ENCODE measurements around the gene STUM. TPM values are rescaled to one million over a fixed set of nuclear protein-coding genes. Genes with fewer than 3 reads are reported as not detected.
"Not testable (repeated sequence)": the region's sequence is repeated elsewhere in the genome, so short reads cannot be mapped to it uniquely, and the experiment has no call there.

STUM gene
- total RNA-seq, 1 experiment from 2014 or later = not detected

GRCh38 chr1:226581650-226582330 lies 33.2 kb downstream of the STUM start:
- H3K36me3 ChIP-seq = no peaks in the 10 kb centered on the region
- H3K27me3 ChIP-seq = no peaks in the 10 kb centered on the region
- DNase-seq = no peak
- H3K9me3 ChIP-seq = no peaks in the 10 kb centered on the region
- no peak overlapping the region for H3K4me3 ChIP-seq

DNA sequence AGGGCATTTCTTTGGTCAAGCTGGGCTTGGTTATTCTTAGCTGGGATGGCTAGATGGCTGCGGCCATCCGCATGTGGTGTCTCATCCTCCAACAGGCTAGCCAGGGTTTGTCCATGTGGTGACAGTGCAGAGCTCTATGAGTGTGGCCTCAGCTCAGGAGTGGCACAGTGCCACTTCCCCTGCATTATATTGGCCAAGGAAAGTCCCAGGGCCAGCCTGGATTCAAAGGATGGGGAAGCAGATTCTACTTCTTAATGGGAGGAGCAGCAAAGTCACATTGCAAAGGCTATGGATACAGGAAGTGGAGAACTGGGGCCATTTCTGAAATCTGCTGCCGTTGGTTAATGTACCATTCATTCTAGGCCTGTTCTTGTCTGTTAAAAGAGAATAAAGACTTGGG lies 34.4 kb downstream of the STUM start:
- Histone ChIP-seq H3K9me3 (no peaks in the 10 kb centered on the region), H3K36me3 (no peaks in the 10 kb centered on the region), H3K4me3 (no peak overlapping the region), H3K27me3 (no peaks in the 10 kb centered on the region)
- no peak for DNase-seq

DNA sequence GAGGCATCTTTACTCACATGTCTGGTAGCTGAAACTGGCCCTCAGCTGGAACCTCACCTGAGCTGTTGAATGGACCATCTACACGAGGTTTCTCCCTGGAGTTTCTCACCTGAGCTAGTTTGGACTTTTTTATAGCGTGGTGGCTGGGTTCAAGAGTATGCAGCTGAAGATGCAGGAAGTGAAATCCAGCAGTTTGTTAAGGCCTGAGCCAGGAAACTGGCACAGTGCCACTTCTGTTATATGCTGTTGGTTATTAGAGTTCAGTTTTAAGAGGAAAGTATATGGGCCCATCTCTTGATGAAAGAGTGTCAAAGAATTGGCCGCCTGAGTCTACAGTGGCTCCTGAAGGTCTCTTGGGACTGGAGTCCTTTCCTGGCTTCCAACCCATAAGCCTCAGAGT lies 35.6 kb downstream of the STUM start:
- no peak for DNase-seq
- Histone ChIP-seq H3K9me3 (no peaks in the 10 kb centered on the region), H3K36me3 (no peaks in the 10 kb centered on the region), H3K27me3 (no peaks in the 10 kb centered on the region), H3K4me3 (no peak overlapping the region)

- Histone ChIP-seq H3K4me3 (no peak overlapping the region), H3K27me3 (no peaks in the 10 kb centered on the region), H3K36me3 (no peaks in the 10 kb centered on the region), H3K9me3 (no peaks in the 10 kb centered on the region)
- DNase-seq = no peak
Measured at GRCh38 chr1:226586116-226586515, 37.6 kb downstream of the STUM start.

GRCh38 chr1:226586650-226587422 lies 38.3 kb downstream of the STUM start:
- Histone ChIP-seq H3K27me3 (no peaks in the 10 kb centered on the region), H3K4me3 (no peak overlapping the region), H3K9me3 (no peaks in the 10 kb centered on the region), H3K36me3 (no peaks in the 10 kb centered on the region)
- no peak for DNase-seq

- Histone ChIP-seq H3K4me3 (no peak overlapping the region), H3K27me3 (no peaks in the 10 kb centered on the region), H3K9me3 (no peaks in the 10 kb centered on the region), H3K36me3 (no peaks in the 10 kb centered on the region)
- DNase-seq = no peak
Measured at GRCh38 chr1:226588484-226588883, 39.9 kb downstream of the STUM start.

GRCh38 chr1:226589008-226589733 lies 40.6 kb downstream of the STUM start:
- Histone ChIP-seq H3K36me3 (no peaks in the 10 kb centered on the region), H3K4me3 (no peak overlapping the region), H3K9me3 (no peaks in the 10 kb centered on the region), H3K27me3 (no peaks in the 10 kb centered on the region)
- DNase-seq = no peak

- DNase-seq = no peak
- H3K9me3 ChIP-seq = peaks cover 4% of the 10 kb centered on the region; the same call in 1 of the 2 replicates
- no peaks in the 10 kb centered on the region for H3K36me3 ChIP-seq
- H3K4me3 ChIP-seq = no peak overlapping the region
- H3K27me3 ChIP-seq = no peaks in the 10 kb centered on the region
Measured at GRCh38 chr1:226590614-226591013, 42.0 kb downstream of the STUM start.

DNA sequence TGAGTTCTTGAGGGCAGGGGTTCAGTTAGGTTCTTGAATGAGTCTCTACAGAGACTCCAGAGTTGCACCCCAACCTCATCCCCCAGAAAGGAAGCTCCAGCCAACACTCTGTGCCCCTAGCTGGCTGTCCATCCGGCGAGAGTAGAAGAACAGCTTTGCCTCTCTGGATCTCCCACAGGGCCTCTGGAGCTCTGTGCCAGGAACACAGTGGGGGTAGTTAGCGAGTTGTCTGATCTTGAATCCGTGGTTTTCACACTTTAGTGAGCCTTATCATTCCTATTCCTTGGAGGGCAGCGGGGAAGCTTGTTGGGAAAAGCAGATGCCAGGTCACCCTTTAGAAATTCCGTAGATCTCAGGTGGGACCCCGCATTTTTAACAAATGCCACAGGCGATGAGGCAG lies 45.0 kb downstream of the STUM start:
- H3K27me3 ChIP-seq = no peaks in the 10 kb centered on the region
- H3K36me3 ChIP-seq = no peaks in the 10 kb centered on the region
- no peak for DNase-seq
- H3K4me3 ChIP-seq = no peak overlapping the region
- peaks cover 4% of the 10 kb centered on the region; the same call in 1 of the 2 replicates for H3K9me3 ChIP-seq

DNA sequence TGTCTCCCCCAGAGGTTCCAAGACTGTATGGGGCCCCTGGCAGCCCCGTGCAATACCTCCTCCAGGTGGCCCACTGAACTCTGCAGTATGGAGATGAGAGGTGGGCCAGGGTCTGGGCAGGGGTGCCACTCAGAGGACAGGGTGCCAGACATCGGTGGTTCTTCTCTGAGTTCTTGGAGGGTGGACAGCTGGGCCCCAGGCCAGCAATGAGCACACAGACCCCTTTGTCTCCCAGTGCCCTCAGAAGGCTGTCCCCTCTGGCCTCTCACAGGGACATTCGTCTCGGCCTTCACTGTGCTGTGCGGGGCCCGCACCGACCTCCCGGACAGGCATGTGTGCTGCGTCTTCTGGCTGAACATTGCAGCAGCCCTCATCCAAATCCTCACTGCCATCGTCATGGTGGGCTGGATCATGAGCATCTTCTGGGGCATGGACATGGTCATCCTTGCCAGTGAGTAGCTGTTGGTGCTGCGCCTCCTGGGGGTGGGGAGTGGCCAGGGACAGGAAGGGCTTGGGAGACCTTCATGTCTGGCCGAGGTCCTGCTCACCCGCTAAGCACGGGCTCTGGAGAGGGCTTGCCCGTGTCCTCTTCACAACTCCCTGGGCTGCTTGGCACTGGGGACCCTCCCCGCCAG lies 48.1 kb downstream of the STUM start:
- Histone ChIP-seq H3K36me3 (no peaks in the 10 kb centered on the region), H3K9me3 (peaks cover 4% of the 10 kb centered on the region; the same call in 1 of the 2 replicates), H3K4me3 (no peak overlapping the region), H3K27me3 (no peaks in the 10 kb centered on the region)
- DNase-seq = no peak

DNA sequence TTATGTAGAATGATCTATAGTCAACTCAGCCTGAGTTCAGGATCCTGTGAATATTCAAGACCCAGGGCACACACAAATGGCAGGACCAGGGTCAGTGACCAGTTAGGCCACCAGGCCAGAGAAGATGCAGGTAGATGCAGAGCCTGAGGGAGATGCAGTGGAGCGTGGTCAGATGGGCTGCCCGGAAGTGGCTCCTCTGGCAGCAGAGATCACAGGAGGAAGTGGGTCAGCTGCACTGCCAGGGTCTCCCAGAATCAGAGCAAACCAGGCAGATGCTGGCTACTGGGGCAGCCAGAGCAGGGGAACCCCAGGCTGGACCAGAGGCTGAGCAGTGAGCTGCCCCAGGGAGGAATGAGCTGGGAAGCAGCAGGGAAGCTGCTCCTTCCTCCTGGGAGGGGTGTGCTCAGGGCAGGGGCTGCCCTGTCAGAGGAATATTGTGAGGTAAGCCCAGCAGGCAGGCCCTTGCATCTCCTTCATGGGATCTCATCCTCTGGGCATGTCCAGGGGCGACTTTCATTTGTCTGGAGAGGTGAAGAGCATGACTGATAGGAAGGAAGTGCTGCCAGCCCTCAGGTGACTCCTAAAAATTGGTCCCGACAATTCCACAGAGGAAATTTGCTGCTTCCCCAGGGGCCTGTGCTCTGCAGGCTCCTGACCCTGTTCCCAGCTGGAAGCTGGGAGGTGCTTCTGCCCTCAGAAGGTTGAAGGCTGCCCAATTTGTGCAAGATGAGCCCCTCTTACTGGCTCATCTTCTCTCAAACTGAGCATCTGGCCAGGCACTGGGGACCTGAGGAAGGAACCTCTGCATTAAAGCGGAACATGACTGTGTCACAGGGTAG lies 49.3 kb downstream of the STUM start:
- no peaks in the 10 kb centered on the region for H3K27me3 ChIP-seq
- H3K36me3 ChIP-seq = no peaks in the 10 kb centered on the region
- DNase-seq = no peak
- H3K9me3 ChIP-seq = peaks cover 4% of the 10 kb centered on the region; the same call in 1 of the 2 replicates
- no peak overlapping the region for H3K4me3 ChIP-seq

- DNase-seq = no peak
- H3K27me3 ChIP-seq = no peaks in the 10 kb centered on the region
- H3K4me3 ChIP-seq = no peak overlapping the region
- H3K36me3 ChIP-seq = no peaks in the 10 kb centered on the region
- H3K9me3 ChIP-seq = peaks cover 4% of the 10 kb centered on the region; the same call in 1 of the 2 replicates
Measured at GRCh38 chr1:226598455-226598849, 49.9 kb downstream of the STUM start.

DNA sequence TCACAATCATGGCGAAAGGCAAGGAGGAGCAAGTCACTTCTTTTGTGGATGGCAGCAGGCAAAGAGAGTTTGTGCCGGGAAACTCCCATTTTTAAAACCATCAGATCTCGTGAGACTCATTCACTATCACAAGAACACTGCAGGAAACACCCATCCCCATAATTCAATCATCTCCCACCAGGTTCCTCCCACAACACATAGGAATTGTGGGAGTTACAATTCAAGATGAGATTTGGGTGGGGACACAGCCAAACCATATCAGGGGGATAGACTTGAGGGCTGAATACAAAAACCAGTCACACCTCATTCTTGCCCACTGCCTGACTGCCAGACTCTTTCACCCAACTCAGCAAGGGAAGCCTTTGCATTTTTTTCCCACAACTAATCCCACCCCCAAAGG lies 50.4 kb downstream of the STUM start:
- not testable (repeated sequence) for DNase-seq, H3K36me3 ChIP-seq, H3K9me3 ChIP-seq, H3K4me3 ChIP-seq, H3K27me3 ChIP-seq

DNA sequence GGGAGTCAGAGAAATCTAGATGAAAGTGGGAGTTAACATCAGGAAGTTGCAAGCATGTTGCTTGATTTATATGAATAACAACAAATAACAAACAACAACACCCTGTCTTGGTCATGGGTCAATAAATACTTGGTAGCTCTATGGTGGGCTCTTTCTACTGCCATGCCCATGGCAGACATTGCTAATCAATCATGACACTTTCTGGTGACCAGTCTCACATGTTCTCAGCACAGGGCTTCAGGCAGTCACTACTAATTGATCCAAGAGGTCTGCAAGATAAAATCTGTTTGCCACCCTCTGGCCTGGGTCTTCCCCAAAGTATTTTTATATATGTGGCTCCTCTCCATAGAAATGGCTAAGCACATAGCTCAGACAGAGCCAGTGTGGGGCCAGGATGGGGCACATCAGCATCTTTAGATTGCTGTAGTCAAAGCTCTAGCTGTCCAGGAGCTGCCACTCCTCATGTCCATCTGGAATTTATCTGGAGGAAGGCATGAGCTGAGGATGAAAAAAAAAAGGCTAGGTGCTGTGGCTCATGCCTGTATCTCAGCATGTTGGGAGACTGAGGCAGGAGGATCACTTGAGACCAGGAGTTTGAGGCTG lies 51.2 kb downstream of the STUM start:
- Histone ChIP-seq H3K27me3 (no peaks in the 10 kb centered on the region), H3K4me3 (no peak overlapping the region), H3K9me3 (peaks cover 4% of the 10 kb centered on the region; the same call in 1 of the 2 replicates), H3K36me3 (no peaks in the 10 kb centered on the region)
- DNase-seq = no peak

GRCh38 chr1:226600254-226600653 lies 51.7 kb downstream of the STUM start:
- Histone ChIP-seq H3K4me3 (no peak overlapping the region), H3K27me3 (no peaks in the 10 kb centered on the region), H3K9me3 (peaks cover 3% of the 10 kb centered on the region; the same call in 1 of the 2 replicates), H3K36me3 (no peaks in the 10 kb centered on the region)
- no peak for DNase-seq

GRCh38 chr1:226601456-226601855 lies 52.9 kb downstream of the STUM start:
- no peaks in the 10 kb centered on the region for H3K9me3 ChIP-seq
- H3K27me3 ChIP-seq = no peaks in the 10 kb centered on the region
- no peak overlapping the region for H3K4me3 ChIP-seq
- no peak for DNase-seq
- no peaks in the 10 kb centered on the region for H3K36me3 ChIP-seq
